H1 (cell line): Measurements from ENCODE around the gene NOXO1. TPM values are rescaled to one million over a fixed set of nuclear protein-coding genes. Genes with fewer than 3 reads are reported as not detected.

Experiments used
- CTCF ChIA-PET: fragments of 300-600 bp; sonication (Branson Sonifier 250); formaldehyde crosslinking; loops from one replicate; lab custom pipeline; 2021; ENCODE audit not compliant: partially characterized antibody; lab: Charles Lee
- POLR2A ChIA-PET: fragments of 300-600 bp; sonication (Branson Sonifier 250); formaldehyde crosslinking; loops from one replicate; lab custom pipeline; 2021; ENCODE audit warnings: inconsistent platforms; ENCODE audit not compliant: partially characterized antibody; lab: Charles Lee
- DNase-seq, 2 experiments: peaks; one replicate each; pipeline versions ENCODE4 v3.0.0 to v3.0.0-alpha.2; 2010 to 2022; ENCODE audit warnings: low spot score in 2 of 2, low read depth in 1 of 2, mixed read lengths in 1 of 2
- FAIRE-seq: peaks from 2 replicates; lab custom pipeline; 2011; peaks lifted over from hg19 to GRCh38; lab: Jason Lieb, UNC
- H2AFZ ChIP-seq: 2 replicates; pipeline ENCODE4 v1.8.1; 2012; ENCODE audit warnings: low read length, inconsistent platforms
- H2AK5ac ChIP-seq: 2 replicates; pipeline ENCODE4 v1.6.1; 2013; ENCODE audit warnings: low read depth, low read length
- H2BK120ac ChIP-seq: replicated peaks from 2 replicates; pipeline ENCODE3; 2013; ENCODE audit warnings: low read depth, low read length, inconsistent platforms
- H2BK12ac ChIP-seq: 2 replicates; pipeline ENCODE4 v1.6.1; 2013; ENCODE audit warnings: low read depth, low read length
- H2BK15ac ChIP-seq: 2 replicates; pipeline ENCODE4 v1.6.1; 2013; ENCODE audit warnings: low read length
- H2BK20ac ChIP-seq: 2 replicates; pipeline ENCODE4 v1.6.1; 2013; ENCODE audit warnings: low read length
- H2BK5ac ChIP-seq: 2 replicates; pipeline ENCODE4 v1.6.1; 2013; ENCODE audit warnings: low read depth, low read length
- H3K14ac ChIP-seq: 2 replicates; pipeline ENCODE4 v1.6.1; 2013; ENCODE audit warnings: inconsistent platforms; ENCODE audit not compliant: insufficient read length
- H3K18ac ChIP-seq: 2 replicates; pipeline ENCODE4 v1.6.1; 2013; ENCODE audit warnings: low read length; ENCODE audit errors: extremely low read depth
- H3K23ac ChIP-seq: 2 replicates; pipeline ENCODE4 v1.6.1; 2013; ENCODE audit warnings: inconsistent platforms; ENCODE audit not compliant: insufficient read length
- H3K23me2 ChIP-seq: 2 replicates; pipeline ENCODE4 v1.6.1; 2013; ENCODE audit warnings: low read depth, low read length
- H3K27ac ChIP-seq: 2 replicates; pipeline ENCODE4 v1.6.1; 2011; ENCODE audit warnings: low read depth, low read length, inconsistent platforms
- H3K27me3 ChIP-seq, 4 experiments: replicated peaks in 1 of 4; 1 replicate in 1 of 4; 2 replicates in 3 of 4; pipeline versions ENCODE4 v1.6.1 to v1.8.1; 2011 to 2013; ENCODE audit warnings: low read length in 3 of 4, mild to moderate bottlenecking in 3 of 4, inconsistent platforms in 2 of 4, mixed read lengths in 2 of 4, moderate library complexity in 1 of 4; ENCODE audit not compliant: control insufficient read depth in 3 of 4, insufficient read depth in 3 of 4; ENCODE audit errors: extremely low read depth in 1 of 4
- H3K36me3 ChIP-seq, 4 experiments: 2 replicates each; pipeline versions ENCODE4 v1.6.1 to v1.8.1; 2011 to 2013; ENCODE audit warnings: mild to moderate bottlenecking in 4 of 4, low read length in 3 of 4, moderate library complexity in 2 of 4, control low read depth in 1 of 4, inconsistent platforms in 1 of 4; ENCODE audit not compliant: insufficient read depth in 4 of 4, control insufficient read depth in 2 of 4
- H3K4ac ChIP-seq: replicated peaks from 2 replicates; pipeline ENCODE3; 2013; ENCODE audit warnings: low read length, low read depth, mixed read lengths, inconsistent platforms; ENCODE audit not compliant: insufficient read length
- H3K4me1 ChIP-seq, 4 experiments: replicated peaks in 1 of 4; 1 replicate in 1 of 4; 2 replicates in 3 of 4; pipeline versions ENCODE4 v1.6.1 to v1.8.1; 2011 to 2013; ENCODE audit warnings: low read length in 3 of 4, inconsistent platforms in 2 of 4, mixed read lengths in 1 of 4; ENCODE audit not compliant: insufficient read depth in 4 of 4, control insufficient read depth in 3 of 4
- H3K4me2 ChIP-seq, 2 experiments: 2 replicates each; pipeline versions ENCODE4 v1.6.1 to v1.8.1; 2011 to 2013; ENCODE audit warnings: low read depth in 2 of 2, low read length in 2 of 2, control low read depth in 1 of 2, inconsistent platforms in 1 of 2, mild to moderate bottlenecking in 1 of 2; ENCODE audit not compliant: insufficient read depth in 1 of 2
- H3K4me3 ChIP-seq, 4 experiments: fragments of 200-600, 300-600 bp in 1 of 4; sonication (generic), shearing (Covaris generic), sonication (Bioruptor Twin) in 1 of 4; 2 replicates each; pipeline versions ENCODE4 v1.5.1 to v1.8.1; 2011 to 2016; ENCODE audit warnings: low read length in 4 of 4, low read depth in 3 of 4, control low read depth in 2 of 4, inconsistent platforms in 2 of 4, mild to moderate bottlenecking in 2 of 4, mixed read lengths in 1 of 4, moderate library complexity in 1 of 4; ENCODE audit not compliant: insufficient read depth in 2 of 4; ENCODE audit errors: extremely low read depth in 1 of 4
- H3K56ac ChIP-seq: replicated peaks from 2 replicates; pipeline ENCODE3; 2013; ENCODE audit warnings: low read depth, mild to moderate bottlenecking, mixed read lengths, low read length, inconsistent platforms; ENCODE audit not compliant: insufficient read length
- H3K79me1 ChIP-seq: 2 replicates; pipeline ENCODE4 v1.6.1; 2013; ENCODE audit warnings: low read depth, low read length, control low read depth
- H3K79me2 ChIP-seq, 2 experiments: 2 replicates each; pipeline versions ENCODE4 v1.6.1 to v1.8.1; 2012 to 2013; ENCODE audit warnings: low read length in 2 of 2, mild to moderate bottlenecking in 2 of 2, inconsistent platforms in 1 of 2; ENCODE audit not compliant: insufficient read depth in 2 of 2, control insufficient read depth in 1 of 2
- H3K9ac ChIP-seq, 4 experiments: replicated peaks in 1 of 4; 1 replicate in 1 of 4; 2 replicates in 3 of 4; pipeline versions ENCODE4 v1.6.1 to v1.8.1; 2011 to 2013; ENCODE audit warnings: low read depth in 3 of 4, low read length in 3 of 4, control low read depth in 2 of 4, mild to moderate bottlenecking in 2 of 4, moderate library complexity in 2 of 4, inconsistent platforms in 1 of 4; ENCODE audit errors: extremely low read depth in 1 of 4
- H3K9me3 ChIP-seq, 2 experiments: 2 replicates each; pipeline versions ENCODE4 v1.6.1 to v1.8.1; 2012 to 2013; ENCODE audit warnings: mild to moderate bottlenecking in 2 of 2, moderate library complexity in 2 of 2, control low read depth in 1 of 2, inconsistent platforms in 1 of 2, low read depth in 1 of 2, low read length in 1 of 2, mixed read lengths in 1 of 2; ENCODE audit not compliant: insufficient read depth in 2 of 2
- H4K20me1 ChIP-seq, 2 experiments: replicated peaks in 1 of 2; 2 replicates each; pipeline versions ENCODE3 to v1.8.1; 2011 to 2013; ENCODE audit warnings: inconsistent platforms in 2 of 2, low read length in 2 of 2, mild to moderate bottlenecking in 1 of 2; ENCODE audit not compliant: insufficient read depth in 2 of 2, control insufficient read depth in 1 of 2
- H4K5ac ChIP-seq: 2 replicates; pipeline ENCODE4 v1.6.1; 2013; ENCODE audit warnings: low read length, low read depth, mixed read lengths, inconsistent platforms; ENCODE audit not compliant: insufficient read length
- H4K8ac ChIP-seq: 2 replicates; pipeline ENCODE4 v1.8.0; 2013; ENCODE audit warnings: mild to moderate bottlenecking, moderate library complexity, low read length, inconsistent platforms; ENCODE audit not compliant: insufficient read depth; ENCODE audit errors: extremely low read depth
- H4K91ac ChIP-seq: replicated peaks from 2 replicates; pipeline ENCODE3; 2013; ENCODE audit warnings: low read length, mixed read lengths, inconsistent platforms; ENCODE audit not compliant: insufficient read length
- RAD21 ChIP-seq, 2 experiments: IDR thresholded peaks in 1 of 2; conservative IDR thresholded peaks in 1 of 2; 2 replicates each; pipeline ENCODE4 v1.6.1; 2011; ENCODE audit warnings: low read depth in 2 of 2, low read length in 2 of 2, improper control_type of control experiment in 1 of 2, inconsistent platforms in 1 of 2, mild to moderate bottlenecking in 1 of 2, moderate library complexity in 1 of 2
- WGBS, 2 experiments: shearing (Covaris generic) in 1 of 2; methylation state at CpG; one replicate each; pipeline versions ENCODE4 v1.1.6 to v1.1.7; 2013 to 2015; ENCODE audit warnings: low lambda C conversion rate in 2 of 2, mixed read lengths in 2 of 2, inconsistent platforms in 1 of 2, low coverage in 1 of 2, missing lambda C conversion rate in 1 of 2; ENCODE audit not compliant: insufficient replicate concordance in 2 of 2, insufficient coverage in 1 of 2, insufficient read length in 1 of 2; ENCODE audit errors: extremely low coverage in 1 of 2, missing lambda C conversion rate in 1 of 2; 5-methylcytosine and 5-hydroxymethylcytosine counted together
- polyA plus RNA-seq, 7 experiments: library from polyadenylated mRNA; depleted of rRNA in 3 of 7; stranded (reverse) in 5 of 7; unstranded in 2 of 7; fragments of >200 nt in 5 of 7; fragments of 200-250 nt in 2 of 7; gene quantifications; 1 replicate in 5 of 7; 2 replicates in 1 of 7; 4 replicates in 1 of 7; pipeline versions ENCODE4 v1.2.1 to v1.2.3, GENCODE V29; 2011 to 2013; ENCODE audit warnings: missing spikeins in 2 of 7, mixed read lengths in 2 of 7
- total RNA-seq: library from RNA; stranded (reverse); fragmentation: NEBNext Ultra II Directional; extraction: Animal tissue kit (Norgen Biotek cat#: 25700); gene quantifications from 2 replicates; pipeline ENCODE4 v1.2.1, GENCODE V29; 2021

NOXO1 gene
- total and polyA plus RNA-seq, 2 of the 8 experiments (the other 6 are each of a cell fraction or from before 2014, with no cell fraction given) = 1.3 to 2.5 TPM

GRCh38 chr16:1949507-1949906 is 31.8 kb downstream of the NOXO1 start:
- Histone ChIP-seq H3K18ac (no peak overlapping the region), H3K79me2 (no peaks in the 10 kb centered on the region), H2BK15ac (no peak overlapping the region), H2BK5ac (no peak overlapping the region), H3K79me1 (no peaks in the 10 kb centered on the region), H3K56ac (no peak overlapping the region), H3K4ac (no peak overlapping the region), H3K4me3 (no peak overlapping the region), H4K5ac (no peak overlapping the region), H2AFZ (no peak overlapping the region), H3K23me2 (no peaks in the 10 kb centered on the region), H3K4me1 (peaks cover 0 to 3% (median 0%) of the 10 kb centered on the region in 4 experiments; a peak in 3 of 7 replicates), H4K91ac (no peak overlapping the region), H2BK12ac (no peak overlapping the region), H3K14ac (no peak overlapping the region), H2AK5ac (no peak overlapping the region), H3K36me3 (no peaks in the 10 kb centered on the region), H4K20me1 (peaks cover 0 to 4% of the 10 kb centered on the region in 2 experiments), H2BK20ac (no peak overlapping the region), H3K23ac (no peak overlapping the region), H3K9me3 (no peaks in the 10 kb centered on the region), H3K27me3 (no peaks in the 10 kb centered on the region), H4K8ac (no peak overlapping the region), H3K4me2 (no peak overlapping the region), H2BK120ac (no peak overlapping the region), H3K27ac (no peak overlapping the region), H3K9ac (no peak overlapping the region)
- DNase-seq (no peak), FAIRE-seq (no peak)
- WGBS, 2 experiments = 96% methylated on average over 5 of the region's 11 CpGs; no CpG with 5 or more reads in 1 of the 2 experiments
- CTCF ChIA-PET = interaction anchor here (0.6 to 1.3 kb wide), 2 partner anchors 54 to 98 kb away, joined by 3 to 6 read pairs; partner anchors contain the start of genes NTHL1 and TSC2
- POLR2A ChIA-PET = interaction anchor here (7.2 to 11.7 kb wide), 2 partner anchors 10 to 15 kb away, joined by 165 to 336 read pairs; partner anchors contain the start of genes NDUFB10, RNF151, RPL3L and RPS2
- no peak for TF ChIP-seq RAD21 (IDR thresholded peaks at IDR 0.05 in 1 of 2, conservative IDR thresholded peaks at IDR 0.05 in 1 of 2; ENCODE audit: low read depth in 2 of 2, low read length in 2 of 2)
